H1 (cell line): Measurements from ENCODE around the gene NUBP2. TPM values are rescaled to one million over a fixed set of nuclear protein-coding genes. Genes with fewer than 3 reads are reported as not detected.
A peak's percentile ranks its signal among the peaks of the same experiment; 100 is the strongest.

Experiments used
- CTCF ChIA-PET: fragments of 300-600 bp; sonication (Branson Sonifier 250); formaldehyde crosslinking; loops from one replicate; lab custom pipeline; 2021; ENCODE audit not compliant: partially characterized antibody; lab: Charles Lee
- POLR2A ChIA-PET: fragments of 300-600 bp; sonication (Branson Sonifier 250); formaldehyde crosslinking; loops from one replicate; lab custom pipeline; 2021; ENCODE audit warnings: inconsistent platforms; ENCODE audit not compliant: partially characterized antibody; lab: Charles Lee
- DNase-seq, 2 experiments: peaks; one replicate each; pipeline versions ENCODE4 v3.0.0 to v3.0.0-alpha.2; 2010 to 2022; ENCODE audit warnings: low spot score in 2 of 2, low read depth in 1 of 2, mixed read lengths in 1 of 2
- FAIRE-seq: peaks from 2 replicates; lab custom pipeline; 2011; peaks lifted over from hg19 to GRCh38; lab: Jason Lieb, UNC
- H2AFZ ChIP-seq: 2 replicates; pipeline ENCODE4 v1.8.1; 2012; ENCODE audit warnings: low read length, inconsistent platforms
- H2AK5ac ChIP-seq: 2 replicates; pipeline ENCODE4 v1.6.1; 2013; ENCODE audit warnings: low read depth, low read length
- H2BK120ac ChIP-seq: replicated peaks from 2 replicates; pipeline ENCODE3; 2013; ENCODE audit warnings: low read depth, low read length, inconsistent platforms
- H2BK12ac ChIP-seq: 2 replicates; pipeline ENCODE4 v1.6.1; 2013; ENCODE audit warnings: low read depth, low read length
- H2BK15ac ChIP-seq: 2 replicates; pipeline ENCODE4 v1.6.1; 2013; ENCODE audit warnings: low read length
- H2BK20ac ChIP-seq: 2 replicates; pipeline ENCODE4 v1.6.1; 2013; ENCODE audit warnings: low read length
- H2BK5ac ChIP-seq: 2 replicates; pipeline ENCODE4 v1.6.1; 2013; ENCODE audit warnings: low read depth, low read length
- H3K14ac ChIP-seq: 2 replicates; pipeline ENCODE4 v1.6.1; 2013; ENCODE audit warnings: inconsistent platforms; ENCODE audit not compliant: insufficient read length
- H3K18ac ChIP-seq: 2 replicates; pipeline ENCODE4 v1.6.1; 2013; ENCODE audit warnings: low read length; ENCODE audit errors: extremely low read depth
- H3K23ac ChIP-seq: 2 replicates; pipeline ENCODE4 v1.6.1; 2013; ENCODE audit warnings: inconsistent platforms; ENCODE audit not compliant: insufficient read length
- H3K23me2 ChIP-seq: 2 replicates; pipeline ENCODE4 v1.6.1; 2013; ENCODE audit warnings: low read depth, low read length
- H3K27ac ChIP-seq: 2 replicates; pipeline ENCODE4 v1.6.1; 2011; ENCODE audit warnings: low read depth, low read length, inconsistent platforms
- H3K27me3 ChIP-seq, 4 experiments: replicated peaks in 1 of 4; 1 replicate in 1 of 4; 2 replicates in 3 of 4; pipeline versions ENCODE4 v1.6.1 to v1.8.1; 2011 to 2013; ENCODE audit warnings: low read length in 3 of 4, mild to moderate bottlenecking in 3 of 4, inconsistent platforms in 2 of 4, mixed read lengths in 2 of 4, moderate library complexity in 1 of 4; ENCODE audit not compliant: control insufficient read depth in 3 of 4, insufficient read depth in 3 of 4; ENCODE audit errors: extremely low read depth in 1 of 4
- H3K36me3 ChIP-seq, 4 experiments: 2 replicates each; pipeline versions ENCODE4 v1.6.1 to v1.8.1; 2011 to 2013; ENCODE audit warnings: mild to moderate bottlenecking in 4 of 4, low read length in 3 of 4, moderate library complexity in 2 of 4, control low read depth in 1 of 4, inconsistent platforms in 1 of 4; ENCODE audit not compliant: insufficient read depth in 4 of 4, control insufficient read depth in 2 of 4
- H3K4ac ChIP-seq: replicated peaks from 2 replicates; pipeline ENCODE3; 2013; ENCODE audit warnings: low read length, low read depth, mixed read lengths, inconsistent platforms; ENCODE audit not compliant: insufficient read length
- H3K4me1 ChIP-seq, 4 experiments: replicated peaks in 1 of 4; 1 replicate in 1 of 4; 2 replicates in 3 of 4; pipeline versions ENCODE4 v1.6.1 to v1.8.1; 2011 to 2013; ENCODE audit warnings: low read length in 3 of 4, inconsistent platforms in 2 of 4, mixed read lengths in 1 of 4; ENCODE audit not compliant: insufficient read depth in 4 of 4, control insufficient read depth in 3 of 4
- H3K4me2 ChIP-seq, 2 experiments: 2 replicates each; pipeline versions ENCODE4 v1.6.1 to v1.8.1; 2011 to 2013; ENCODE audit warnings: low read depth in 2 of 2, low read length in 2 of 2, control low read depth in 1 of 2, inconsistent platforms in 1 of 2, mild to moderate bottlenecking in 1 of 2; ENCODE audit not compliant: insufficient read depth in 1 of 2
- H3K4me3 ChIP-seq, 4 experiments: fragments of 200-600, 300-600 bp in 1 of 4; sonication (generic), shearing (Covaris generic), sonication (Bioruptor Twin) in 1 of 4; 2 replicates each; pipeline versions ENCODE4 v1.5.1 to v1.8.1; 2011 to 2016; ENCODE audit warnings: low read length in 4 of 4, low read depth in 3 of 4, control low read depth in 2 of 4, inconsistent platforms in 2 of 4, mild to moderate bottlenecking in 2 of 4, mixed read lengths in 1 of 4, moderate library complexity in 1 of 4; ENCODE audit not compliant: insufficient read depth in 2 of 4; ENCODE audit errors: extremely low read depth in 1 of 4
- H3K56ac ChIP-seq: replicated peaks from 2 replicates; pipeline ENCODE3; 2013; ENCODE audit warnings: low read depth, mild to moderate bottlenecking, mixed read lengths, low read length, inconsistent platforms; ENCODE audit not compliant: insufficient read length
- H3K79me1 ChIP-seq: 2 replicates; pipeline ENCODE4 v1.6.1; 2013; ENCODE audit warnings: low read depth, low read length, control low read depth
- H3K79me2 ChIP-seq, 2 experiments: 2 replicates each; pipeline versions ENCODE4 v1.6.1 to v1.8.1; 2012 to 2013; ENCODE audit warnings: low read length in 2 of 2, mild to moderate bottlenecking in 2 of 2, inconsistent platforms in 1 of 2; ENCODE audit not compliant: insufficient read depth in 2 of 2, control insufficient read depth in 1 of 2
- H3K9ac ChIP-seq, 4 experiments: replicated peaks in 1 of 4; 1 replicate in 1 of 4; 2 replicates in 3 of 4; pipeline versions ENCODE4 v1.6.1 to v1.8.1; 2011 to 2013; ENCODE audit warnings: low read depth in 3 of 4, low read length in 3 of 4, control low read depth in 2 of 4, mild to moderate bottlenecking in 2 of 4, moderate library complexity in 2 of 4, inconsistent platforms in 1 of 4; ENCODE audit errors: extremely low read depth in 1 of 4
- H3K9me3 ChIP-seq, 2 experiments: 2 replicates each; pipeline versions ENCODE4 v1.6.1 to v1.8.1; 2012 to 2013; ENCODE audit warnings: mild to moderate bottlenecking in 2 of 2, moderate library complexity in 2 of 2, control low read depth in 1 of 2, inconsistent platforms in 1 of 2, low read depth in 1 of 2, low read length in 1 of 2, mixed read lengths in 1 of 2; ENCODE audit not compliant: insufficient read depth in 2 of 2
- H4K20me1 ChIP-seq, 2 experiments: replicated peaks in 1 of 2; 2 replicates each; pipeline versions ENCODE3 to v1.8.1; 2011 to 2013; ENCODE audit warnings: inconsistent platforms in 2 of 2, low read length in 2 of 2, mild to moderate bottlenecking in 1 of 2; ENCODE audit not compliant: insufficient read depth in 2 of 2, control insufficient read depth in 1 of 2
- H4K5ac ChIP-seq: 2 replicates; pipeline ENCODE4 v1.6.1; 2013; ENCODE audit warnings: low read length, low read depth, mixed read lengths, inconsistent platforms; ENCODE audit not compliant: insufficient read length
- H4K8ac ChIP-seq: 2 replicates; pipeline ENCODE4 v1.8.0; 2013; ENCODE audit warnings: mild to moderate bottlenecking, moderate library complexity, low read length, inconsistent platforms; ENCODE audit not compliant: insufficient read depth; ENCODE audit errors: extremely low read depth
- H4K91ac ChIP-seq: replicated peaks from 2 replicates; pipeline ENCODE3; 2013; ENCODE audit warnings: low read length, mixed read lengths, inconsistent platforms; ENCODE audit not compliant: insufficient read length
- CTBP2 ChIP-seq: IDR thresholded peaks from 2 replicates; pipeline ENCODE4 v1.7.0; 2011; ENCODE audit warnings: borderline replicate concordance, mild to moderate bottlenecking, moderate library complexity, mixed read lengths, low read length; ENCODE audit not compliant: insufficient read depth, insufficient read length
- EGR1 ChIP-seq: IDR thresholded peaks from 2 replicates; pipeline ENCODE4 v1.6.1; 2011; ENCODE audit warnings: low read depth, low read length, borderline replicate concordance
- HDAC2 ChIP-seq, 2 experiments: fragments of 300-600 bp in 1 of 2; sonication (generic) in 1 of 2; IDR thresholded peaks; 2 replicates each; pipeline ENCODE4 v1.6.1; 2011 to 2012; ENCODE audit warnings: low read depth in 2 of 2, low read length in 2 of 2, mild to moderate bottlenecking in 2 of 2, moderate library complexity in 2 of 2, borderline replicate concordance in 1 of 2, inconsistent platforms in 1 of 2
- POLR2AphosphoS5 ChIP-seq: IDR thresholded peaks from 2 replicates; pipeline ENCODE4 v1.6.1; 2011; ENCODE audit warnings: low read depth, low read length
- WGBS, 2 experiments: shearing (Covaris generic) in 1 of 2; methylation state at CpG; one replicate each; pipeline versions ENCODE4 v1.1.6 to v1.1.7; 2013 to 2015; ENCODE audit warnings: low lambda C conversion rate in 2 of 2, mixed read lengths in 2 of 2, inconsistent platforms in 1 of 2, low coverage in 1 of 2, missing lambda C conversion rate in 1 of 2; ENCODE audit not compliant: insufficient replicate concordance in 2 of 2, insufficient coverage in 1 of 2, insufficient read length in 1 of 2; ENCODE audit errors: extremely low coverage in 1 of 2, missing lambda C conversion rate in 1 of 2; 5-methylcytosine and 5-hydroxymethylcytosine counted together
- polyA plus RNA-seq, 7 experiments: library from polyadenylated mRNA; depleted of rRNA in 3 of 7; stranded (reverse) in 5 of 7; unstranded in 2 of 7; fragments of >200 nt in 5 of 7; fragments of 200-250 nt in 2 of 7; gene quantifications; 1 replicate in 5 of 7; 2 replicates in 1 of 7; 4 replicates in 1 of 7; pipeline versions ENCODE4 v1.2.1 to v1.2.3, GENCODE V29; 2011 to 2013; ENCODE audit warnings: missing spikeins in 2 of 7, mixed read lengths in 2 of 7
- total RNA-seq: library from RNA; stranded (reverse); fragmentation: NEBNext Ultra II Directional; extraction: Animal tissue kit (Norgen Biotek cat#: 25700); gene quantifications from 2 replicates; pipeline ENCODE4 v1.2.1, GENCODE V29; 2021

The NUBP2 gene
- total and polyA plus RNA-seq, 2 of the 8 experiments (the other 6 are each of a cell fraction or from before 2014, with no cell fraction given) = 70.3 to 96.9 TPM

- Histone ChIP-seq H3K4me1 (peaks cover 0 to 7% (median 4%) of the 10 kb centered on the region in 4 experiments; a peak in 5 of 7 replicates), H3K27ac (no peak overlapping the region), H2AK5ac (no peak overlapping the region), H3K23me2 (peaks cover 3% of the 10 kb centered on the region; the same call in 1 of the 2 replicates), H2BK20ac (no peak overlapping the region), H3K56ac (no peak overlapping the region), H3K27me3 (no peaks in the 10 kb centered on the region), H3K9ac (no peak overlapping the region), H3K4me2 (no peak overlapping the region), H3K4me3 (no peak overlapping the region), H3K18ac (no peak overlapping the region), H3K79me2 (peaks cover 0 to 16% of the 10 kb centered on the region in 2 experiments; a peak in 2 of 4 replicates), H3K23ac (no peak overlapping the region), H2BK15ac (no peak overlapping the region), H2AFZ (no peak overlapping the region), H2BK120ac (no peak overlapping the region), H3K9me3 (no peaks in the 10 kb centered on the region), H4K91ac (no peak overlapping the region), H3K14ac (no peak overlapping the region), H2BK5ac (no peak overlapping the region), H3K4ac (no peak overlapping the region), H2BK12ac (no peak overlapping the region), H4K20me1 (peaks cover 3 to 34% of the 10 kb centered on the region in 2 experiments), H3K79me1 (peaks cover 12% of the 10 kb centered on the region), H4K8ac (no peak overlapping the region), H4K5ac (no peak overlapping the region), H3K36me3 (peaks cover 0 to 23% (median 9%) of the 10 kb centered on the region in 4 experiments; a peak in 5 of 8 replicates)
- ChIA-PET POLR2A (interaction anchor here (0.8 to 12.0 kb wide), 8 partner anchors 9 to 431 kb away, joined by 3 to 246 read pairs (median 5); partner anchors contain the start of genes EME2, IGFALS, MRPS34 and NME3), CTCF (interaction anchor here (0.8 to 1.2 kb wide), 2 partner anchors 44 to 83 kb away, joined by 3 read pairs; no protein-coding TSS in a partner anchor)
- no peak for DNase-seq
- 90% methylated on average over 8 of the region's 8 CpGs; no CpG with 5 or more reads in 1 of the 2 experiments for WGBS, 2 experiments
- FAIRE-seq = no peak
- 0 out of 2 replicates have a peak, but pooled peaks have one; percentile 11 for TF ChIP-seq POLR2AphosphoS5
- TF ChIP-seq HDAC2 (IDR thresholded peaks at IDR 0.05; ENCODE audit: borderline replicate concordance in 1 of 2, low read depth in 2 of 2, low read length in 2 of 2) = no peak
- no peak for TF ChIP-seq CTBP2
- TF ChIP-seq EGR1 = no peak
These were observed 3.5 kb upstream of the NUBP2 start for GRCh38 chr16:1779234-1779701.
